Osteocyte (in vitro differentiated cells): ENCODE measurements around the gene PTGR3. TPM values are rescaled to one million over a fixed set of nuclear protein-coding genes. Genes with fewer than 3 reads are reported as not detected.

Experiments used
- DNase-seq: peaks from one replicate; pipeline ENCODE4 v3.0.0; 2021; ENCODE audit warnings: mixed read lengths; ENCODE audit not compliant: unreplicated experiment; ENCODE audit errors: extremely low spot score
- H3K27ac Mint-ChIP-seq: one replicate; pipeline ENCODE4 v1.8.0; 2021; ENCODE audit warnings: mild to moderate bottlenecking, mixed read lengths; ENCODE audit not compliant: unreplicated experiment
- H3K27me3 Mint-ChIP-seq: one replicate; pipeline ENCODE4 v1.8.0; 2021; ENCODE audit warnings: mixed read lengths; ENCODE audit not compliant: unreplicated experiment
- H3K36me3 Mint-ChIP-seq: one replicate; pipeline ENCODE4 v1.8.0; 2021; ENCODE audit warnings: mixed read lengths; ENCODE audit not compliant: unreplicated experiment
- H3K4me1 Mint-ChIP-seq: one replicate; pipeline ENCODE4 v1.8.0; 2021; ENCODE audit warnings: mixed read lengths; ENCODE audit not compliant: unreplicated experiment
- H3K4me3 Mint-ChIP-seq: one replicate; pipeline ENCODE4 v1.8.0; 2021; ENCODE audit warnings: mild to moderate bottlenecking, moderate library complexity, mixed read lengths; ENCODE audit not compliant: unreplicated experiment
- H3K9me3 Mint-ChIP-seq: one replicate; pipeline ENCODE4 v1.8.0; 2021; ENCODE audit warnings: mixed read lengths; ENCODE audit not compliant: unreplicated experiment
- total RNA-seq: library from RNA; stranded (reverse); gene quantifications from 2 replicates; pipeline ENCODE4 v1.2.1, GENCODE V29; 2021
- TF ChIP-seq, protein P1 (sequence below): fragments of 200-600 bp; sonication (generic); IDR thresholded peaks from 2 replicates; pipeline ENCODE4 v1.5.0; 2021; ENCODE audit warnings: antibody characterized with exemption, mild to moderate bottlenecking, moderate library complexity

PTGR3 gene
- total RNA-seq, 1 donor from 2014 or later, result 17.7 TPM

DNA sequence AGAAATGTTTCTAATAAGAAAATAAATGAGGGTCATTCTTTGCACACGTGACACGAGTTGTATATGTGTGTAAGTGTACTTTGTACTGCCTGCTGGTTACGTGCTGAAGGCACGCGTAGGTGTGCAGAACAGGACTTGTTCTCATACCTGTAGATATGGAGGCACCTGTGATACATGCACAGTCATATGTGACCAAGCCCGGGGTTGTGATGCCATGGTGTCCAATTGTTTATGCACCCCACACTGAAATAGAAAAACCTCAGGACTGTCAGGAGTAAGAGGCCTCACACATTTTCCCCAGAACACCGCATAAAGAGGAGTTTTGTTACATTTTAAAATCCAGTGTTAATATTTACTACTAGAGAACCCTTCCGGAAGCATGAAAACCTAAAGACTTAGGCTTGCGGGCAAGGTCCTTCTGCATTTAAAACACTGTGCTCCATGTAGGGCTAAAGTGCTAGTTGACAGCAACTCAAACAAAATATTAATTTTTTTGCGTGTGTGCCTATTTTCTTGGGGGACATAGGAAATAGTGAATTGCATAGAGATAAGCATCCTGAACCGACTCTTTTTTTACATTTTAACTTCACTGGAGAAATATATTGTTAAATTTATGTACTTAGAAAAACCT is 10.9 kb upstream of the PTGR3 start:
- TF ChIP-seq, protein P1, sequence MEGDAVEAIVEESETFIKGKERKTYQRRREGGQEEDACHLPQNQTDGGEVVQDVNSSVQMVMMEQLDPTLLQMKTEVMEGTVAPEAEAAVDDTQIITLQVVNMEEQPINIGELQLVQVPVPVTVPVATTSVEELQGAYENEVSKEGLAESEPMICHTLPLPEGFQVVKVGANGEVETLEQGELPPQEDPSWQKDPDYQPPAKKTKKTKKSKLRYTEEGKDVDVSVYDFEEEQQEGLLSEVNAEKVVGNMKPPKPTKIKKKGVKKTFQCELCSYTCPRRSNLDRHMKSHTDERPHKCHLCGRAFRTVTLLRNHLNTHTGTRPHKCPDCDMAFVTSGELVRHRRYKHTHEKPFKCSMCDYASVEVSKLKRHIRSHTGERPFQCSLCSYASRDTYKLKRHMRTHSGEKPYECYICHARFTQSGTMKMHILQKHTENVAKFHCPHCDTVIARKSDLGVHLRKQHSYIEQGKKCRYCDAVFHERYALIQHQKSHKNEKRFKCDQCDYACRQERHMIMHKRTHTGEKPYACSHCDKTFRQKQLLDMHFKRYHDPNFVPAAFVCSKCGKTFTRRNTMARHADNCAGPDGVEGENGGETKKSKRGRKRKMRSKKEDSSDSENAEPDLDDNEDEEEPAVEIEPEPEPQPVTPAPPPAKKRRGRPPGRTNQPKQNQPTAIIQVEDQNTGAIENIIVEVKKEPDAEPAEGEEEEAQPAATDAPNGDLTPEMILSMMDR, result no peak
- H3K36me3 Mint-ChIP-seq, result peaks cover 4% of the 10 kb centered on the region
- no peak overlapping the region for H3K4me3 Mint-ChIP-seq
- H3K27ac Mint-ChIP-seq, result no peak overlapping the region
- peaks cover 5% of the 10 kb centered on the region for H3K4me1 Mint-ChIP-seq
- DNase-seq, result no peak
- no peaks in the 10 kb centered on the region for H3K9me3 Mint-ChIP-seq
- H3K27me3 Mint-ChIP-seq, result no peaks in the 10 kb centered on the region

GRCh38 chr18:75218065-75218923 is 9.4 kb upstream of the PTGR3 start:
- peaks cover 4% of the 10 kb centered on the region for H3K36me3 Mint-ChIP-seq
- no peaks in the 10 kb centered on the region for H3K9me3 Mint-ChIP-seq
- H3K4me1 Mint-ChIP-seq, result peaks cover 10% of the 10 kb centered on the region
- no peaks in the 10 kb centered on the region for H3K27me3 Mint-ChIP-seq
- H3K27ac Mint-ChIP-seq, result no peak overlapping the region
- TF ChIP-seq, protein P1, result no peak
- H3K4me3 Mint-ChIP-seq, result no peak overlapping the region
- no peak for DNase-seq

DNA sequence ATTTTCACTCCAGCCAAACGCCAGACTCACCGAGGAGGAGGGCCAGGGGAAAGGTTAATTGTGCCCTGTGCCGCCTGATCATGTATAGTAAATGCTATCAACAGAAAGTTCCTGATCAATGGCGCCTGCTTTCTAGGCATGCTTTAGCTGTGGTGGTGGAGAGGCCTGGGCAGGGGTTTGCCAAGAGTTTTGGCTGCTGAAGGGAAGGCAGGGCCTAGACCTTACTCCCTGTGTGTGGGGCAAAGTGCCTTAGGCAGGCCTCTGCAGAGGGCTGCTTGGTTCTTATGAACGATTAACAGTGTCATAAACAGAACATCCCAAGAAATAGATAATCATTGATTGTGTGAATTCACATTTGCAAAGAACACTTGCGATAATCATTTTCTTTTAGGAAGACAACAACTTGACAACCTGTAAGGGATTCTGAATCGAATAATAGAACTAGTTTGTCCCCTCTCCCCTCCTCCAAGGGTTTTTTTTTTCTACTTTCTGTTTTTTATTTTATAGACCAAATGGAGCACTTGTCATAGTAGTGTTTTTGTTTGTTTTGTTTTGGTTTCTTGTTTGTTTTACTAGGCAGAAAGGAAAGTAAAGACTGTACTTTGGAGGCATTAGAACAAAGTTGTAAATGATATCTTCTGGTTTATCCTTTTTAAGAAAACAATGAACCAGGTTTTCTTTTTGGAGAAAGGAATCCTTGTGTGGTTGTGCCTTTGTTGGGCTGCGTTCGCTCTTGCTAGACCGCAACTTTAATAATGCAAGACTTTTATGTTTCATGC is 8.2 kb upstream of the PTGR3 start:
- H3K27me3 Mint-ChIP-seq, result no peaks in the 10 kb centered on the region
- no peak overlapping the region for H3K4me3 Mint-ChIP-seq
- TF ChIP-seq, protein P1, result no peak
- peaks cover 4% of the 10 kb centered on the region for H3K36me3 Mint-ChIP-seq
- H3K4me1 Mint-ChIP-seq, result peaks cover 22% of the 10 kb centered on the region
- no peaks in the 10 kb centered on the region for H3K9me3 Mint-ChIP-seq
- H3K27ac Mint-ChIP-seq, result no peak overlapping the region
- DNase-seq, result no peak

DNA sequence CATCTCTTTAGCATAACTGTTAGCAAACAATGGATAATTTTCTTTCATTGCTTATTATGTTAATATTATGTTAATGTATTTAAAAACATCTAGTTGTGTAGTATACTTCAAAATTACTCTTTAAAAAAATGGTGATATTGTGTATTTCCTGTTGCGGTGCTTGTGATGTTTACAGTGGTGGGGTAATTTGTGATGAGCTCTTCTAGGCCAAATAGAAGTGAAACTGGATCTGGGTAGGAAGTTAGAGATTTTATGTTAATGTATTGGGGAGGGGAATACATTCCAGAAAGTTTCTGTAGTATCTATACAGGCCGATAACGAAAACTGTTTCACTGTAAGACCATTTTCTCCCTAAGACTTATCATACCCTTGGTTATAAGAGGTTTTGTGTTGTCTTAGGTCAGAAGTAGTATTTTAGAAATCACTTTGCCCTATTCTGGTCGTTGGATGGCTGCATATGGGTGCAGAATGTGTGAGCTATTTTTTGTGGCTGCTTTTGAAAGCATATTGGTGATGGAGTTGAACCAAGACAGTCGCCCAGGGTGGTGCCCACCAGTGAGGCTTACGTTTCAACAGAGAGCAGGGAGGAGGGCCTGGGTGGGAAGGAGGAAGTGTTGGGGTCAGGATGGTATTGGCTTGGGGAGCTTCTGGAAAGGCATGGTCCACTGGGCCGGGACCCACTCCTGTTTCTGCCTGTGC is 7.4 kb upstream of the PTGR3 start:
- Mint-ChIP-seq H3K36me3 (peaks cover 4% of the 10 kb centered on the region), H3K4me1 (peaks cover 22% of the 10 kb centered on the region), H3K27me3 (no peaks in the 10 kb centered on the region), H3K9me3 (no peaks in the 10 kb centered on the region), H3K4me3 (no peak overlapping the region), H3K27ac (no peak overlapping the region)
- TF ChIP-seq, protein P1, result no peak
- no peak for DNase-seq
